Measurements from ENCODE around the gene PAPPA.

Gene PAPPA

DNA sequence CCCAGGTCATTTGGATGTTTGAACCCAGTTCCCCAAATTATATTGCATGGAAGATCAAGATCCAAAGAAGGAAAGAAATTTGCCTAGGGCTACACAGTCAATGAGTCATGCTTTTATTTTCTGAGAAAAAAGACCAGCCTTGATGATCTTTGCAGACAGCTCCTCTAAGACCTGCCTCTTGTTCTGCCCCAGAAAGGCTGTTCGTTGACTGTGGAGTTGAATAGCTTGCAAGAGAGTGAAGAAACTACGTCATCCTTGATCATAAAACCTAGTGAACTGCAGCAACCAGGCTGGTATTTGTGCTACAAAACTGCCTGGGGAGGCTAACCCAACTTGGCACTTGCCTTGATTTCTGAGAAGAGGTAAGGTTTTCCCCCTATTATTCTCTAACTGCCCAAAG, 263.9 kb downstream of the PAPPA start:
- no peak for DNase-seq (ENCODE audit: low read depth, low spot score)
- H3K36me3 ChIP-seq (ENCODE audit: insufficient read depth, low read length), result no peaks in the 10 kb centered on the region
- no peak overlapping the region for H3K27ac ChIP-seq
- no peak overlapping the region for H3K9ac ChIP-seq (ENCODE audit: insufficient read length)
- TF ChIP-seq EZH2 (IDR thresholded peaks at IDR 0.05), result no peak
- TF ChIP-seq FOXP2 (optimal IDR thresholded peaks at IDR 0.05; ENCODE audit: control extremely low read depth, extremely low read length, insufficient read depth), result no peak
- no peak for TF ChIP-seq POLR2AphosphoS5 (IDR thresholded peaks at IDR 0.05; ENCODE audit: borderline replicate concordance, low read depth, low read length)
- no peak overlapping the region for H3K4me3 ChIP-seq
- no peaks in the 10 kb centered on the region for H3K9me3 ChIP-seq (ENCODE audit: low read depth, low read length)

DNA sequence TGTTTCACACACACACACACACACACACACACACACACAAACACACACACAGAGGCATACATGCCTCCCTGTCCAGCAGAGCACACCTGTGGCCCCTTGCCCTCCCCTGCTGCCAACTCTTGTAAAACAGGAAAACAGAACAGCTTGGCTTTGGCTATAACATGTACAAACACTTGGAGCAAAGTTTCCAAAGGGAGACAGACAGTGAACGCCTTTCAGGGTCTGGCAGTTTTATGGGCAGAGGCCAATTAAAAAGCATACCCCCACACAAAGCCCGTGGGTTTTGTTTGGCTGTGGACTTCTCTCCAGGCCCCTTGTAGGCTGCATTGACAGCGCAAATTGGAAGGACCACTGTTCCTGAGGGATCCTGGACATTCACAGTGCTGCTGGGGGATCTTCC, 265.6 kb downstream of the PAPPA start:
- no peak for TF ChIP-seq FOXP2 (optimal IDR thresholded peaks at IDR 0.05; ENCODE audit: control extremely low read depth, extremely low read length, insufficient read depth)
- TF ChIP-seq POLR2AphosphoS5 (IDR thresholded peaks at IDR 0.05; ENCODE audit: borderline replicate concordance, low read depth, low read length), result no peak

DNA sequence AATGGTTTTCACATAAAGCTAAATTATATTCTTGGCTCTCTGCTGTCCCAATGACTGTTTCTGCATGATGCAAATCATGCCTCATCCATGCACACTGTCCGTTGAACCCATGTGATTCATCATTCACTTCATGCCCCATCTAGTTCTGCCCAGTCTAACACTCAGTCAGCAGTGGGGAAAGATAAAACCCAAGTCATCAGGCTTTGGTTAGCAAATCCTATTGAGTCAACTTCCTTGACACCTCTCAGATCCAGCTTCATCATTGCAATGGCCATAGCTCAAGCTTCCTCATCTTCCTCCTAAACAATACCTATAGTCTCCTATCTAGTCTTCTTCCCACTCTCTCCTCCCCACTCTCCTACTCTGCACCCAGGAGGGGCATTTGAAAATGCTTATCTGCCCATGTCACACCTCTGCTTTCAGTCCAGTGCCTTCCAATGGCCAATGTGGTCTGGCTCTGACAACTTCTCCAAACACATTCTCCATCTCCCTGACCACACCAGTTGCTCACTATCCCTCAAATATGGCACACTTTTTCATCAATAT, 267.5 kb downstream of the PAPPA start:
- no peak for DNase-seq (ENCODE audit: low read depth, low spot score)
- TF ChIP-seq EZH2 (IDR thresholded peaks at IDR 0.05) (no peak), POLR2AphosphoS5 (IDR thresholded peaks at IDR 0.05; ENCODE audit: borderline replicate concordance, low read depth, low read length) (no peak), FOXP2 (optimal IDR thresholded peaks at IDR 0.05; ENCODE audit: control extremely low read depth, extremely low read length, insufficient read depth) (no peak)
- Histone ChIP-seq H3K9me3 (ENCODE audit: low read depth, low read length) (no peaks in the 10 kb centered on the region), H3K4me3 (no peak overlapping the region), H3K36me3 (ENCODE audit: insufficient read depth, low read length) (no peaks in the 10 kb centered on the region), H3K9ac (ENCODE audit: insufficient read length) (no peak overlapping the region), H3K27ac (no peak overlapping the region)

More for the DNA sequence above, 265.6 kb downstream of the PAPPA start:
- Histone ChIP-seq H3K9me3 (ENCODE audit: low read depth, low read length) (no peaks in the 10 kb centered on the region), H3K4me3 (no peak overlapping the region), H3K36me3 (ENCODE audit: insufficient read depth, low read length) (no peaks in the 10 kb centered on the region), H3K9ac (ENCODE audit: insufficient read length) (no peak overlapping the region), H3K27ac (no peak overlapping the region)
- no peak for DNase-seq (ENCODE audit: low read depth, low spot score)

DNA sequence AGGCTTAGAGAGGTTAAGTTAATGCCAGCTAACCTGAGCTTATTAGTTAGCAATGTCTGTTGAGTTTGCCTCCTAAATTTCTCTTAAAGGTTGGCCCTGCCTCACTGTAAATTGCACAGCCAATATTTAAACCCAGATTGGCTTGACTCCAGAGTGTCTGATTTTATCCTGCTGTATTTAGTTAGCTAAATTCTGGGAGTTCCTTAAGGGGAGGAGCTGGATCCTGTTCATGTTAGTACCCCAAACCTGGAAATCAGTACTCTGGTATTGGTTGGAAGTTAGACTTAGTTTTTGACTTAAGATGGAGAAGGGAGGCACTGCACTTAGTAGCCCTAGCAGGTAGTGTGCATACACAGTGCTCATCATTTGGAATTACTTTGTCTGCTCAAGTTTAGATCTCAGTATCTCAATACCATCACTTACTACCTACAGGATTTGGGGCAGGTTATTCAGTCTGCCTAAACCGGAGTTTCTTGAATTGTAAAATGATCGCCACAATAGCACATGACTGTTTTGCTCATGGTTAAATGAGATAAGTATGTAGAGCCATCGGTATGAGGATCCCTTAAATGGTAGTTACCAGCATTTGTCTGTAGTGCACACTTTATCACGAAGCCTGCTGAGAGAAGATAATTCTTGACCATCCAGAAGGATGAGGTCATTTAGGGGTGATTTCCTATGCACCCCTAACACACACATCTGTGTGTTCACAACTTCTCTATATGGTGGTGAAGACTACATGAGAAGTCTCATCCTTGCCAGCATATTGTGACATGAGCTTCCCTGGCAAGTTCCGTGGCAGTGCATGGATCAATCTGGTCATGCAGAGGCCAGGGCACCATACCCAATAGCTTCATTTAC, 268.8 kb downstream of the PAPPA start:
- no peak overlapping the region for H3K9ac ChIP-seq (ENCODE audit: insufficient read length)
- no peak for DNase-seq (ENCODE audit: low read depth, low spot score)
- no peaks in the 10 kb centered on the region for H3K36me3 ChIP-seq (ENCODE audit: insufficient read depth, low read length)
- no peak overlapping the region for H3K4me3 ChIP-seq
- H3K9me3 ChIP-seq (ENCODE audit: low read depth, low read length), result no peaks in the 10 kb centered on the region
- H3K27ac ChIP-seq, result no peak overlapping the region
- no peak for TF ChIP-seq EZH2 (IDR thresholded peaks at IDR 0.05)
- no peak for TF ChIP-seq FOXP2 (optimal IDR thresholded peaks at IDR 0.05; ENCODE audit: control extremely low read depth, extremely low read length, insufficient read depth)
- TF ChIP-seq POLR2AphosphoS5 (IDR thresholded peaks at IDR 0.05; ENCODE audit: borderline replicate concordance, low read depth, low read length), result no peak

DNA sequence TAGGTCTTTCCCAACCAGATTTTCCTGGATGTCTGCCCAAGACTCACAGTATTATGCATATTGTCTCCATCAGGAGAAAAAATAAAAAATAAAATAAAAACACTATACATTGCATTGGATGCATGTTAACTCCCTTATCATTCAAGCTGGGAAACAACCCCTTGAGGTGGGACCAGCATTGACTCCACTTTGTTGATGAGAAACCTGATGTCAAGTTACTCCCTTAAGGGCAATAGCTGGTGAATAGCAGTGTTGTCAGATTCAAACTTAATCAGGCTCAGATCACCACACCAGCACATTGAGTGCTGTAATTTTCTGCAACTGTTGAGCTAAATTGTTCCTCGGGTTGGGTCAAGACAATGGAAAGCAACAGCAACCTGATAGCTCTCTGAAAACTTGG, 269.6 kb downstream of the PAPPA start:
- H3K9me3 ChIP-seq (ENCODE audit: low read depth, low read length), result no peaks in the 10 kb centered on the region
- no peak overlapping the region for H3K9ac ChIP-seq (ENCODE audit: insufficient read length)
- no peak overlapping the region for H3K27ac ChIP-seq
- no peak for DNase-seq (ENCODE audit: low read depth, low spot score)
- no peak for TF ChIP-seq FOXP2 (optimal IDR thresholded peaks at IDR 0.05; ENCODE audit: control extremely low read depth, extremely low read length, insufficient read depth)
- TF ChIP-seq EZH2 (IDR thresholded peaks at IDR 0.05), result no peak
- TF ChIP-seq POLR2AphosphoS5 (IDR thresholded peaks at IDR 0.05; ENCODE audit: borderline replicate concordance, low read depth, low read length), result no peak
- H3K4me3 ChIP-seq, result no peak overlapping the region
- no peaks in the 10 kb centered on the region for H3K36me3 ChIP-seq (ENCODE audit: insufficient read depth, low read length)

DNA sequence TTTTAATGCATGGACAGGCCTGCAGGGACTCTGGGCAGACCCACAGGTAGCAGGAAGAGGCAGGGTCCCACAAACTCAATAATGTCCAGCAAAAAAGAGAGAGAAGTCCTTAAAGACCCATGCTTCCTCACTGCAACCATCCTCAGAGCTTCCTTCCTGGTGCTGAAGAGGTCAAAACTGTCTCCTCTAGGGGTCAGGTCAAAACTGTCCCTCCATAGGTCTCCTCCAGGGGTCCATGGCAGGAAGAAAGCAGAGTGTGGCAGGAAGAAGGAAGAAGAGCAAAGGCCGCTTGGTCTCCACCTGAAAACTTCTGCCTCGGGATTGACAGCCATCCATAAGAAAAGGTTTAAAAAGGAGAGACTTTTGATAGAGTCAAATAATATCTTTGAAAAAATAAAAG, 271.7 kb downstream of the PAPPA start:
- Histone ChIP-seq H3K36me3 (ENCODE audit: insufficient read depth, low read length) (no peaks in the 10 kb centered on the region), H3K9me3 (ENCODE audit: low read depth, low read length) (no peaks in the 10 kb centered on the region), H3K9ac (ENCODE audit: insufficient read length) (no peak overlapping the region), H3K27ac (no peak overlapping the region), H3K4me3 (no peak overlapping the region)
- DNase-seq (ENCODE audit: low read depth, low spot score), result no peak
- TF ChIP-seq EZH2 (IDR thresholded peaks at IDR 0.05) (no peak), POLR2AphosphoS5 (IDR thresholded peaks at IDR 0.05; ENCODE audit: borderline replicate concordance, low read depth, low read length) (no peak), FOXP2 (optimal IDR thresholded peaks at IDR 0.05; ENCODE audit: control extremely low read depth, extremely low read length, insufficient read depth) (no peak)

DNA sequence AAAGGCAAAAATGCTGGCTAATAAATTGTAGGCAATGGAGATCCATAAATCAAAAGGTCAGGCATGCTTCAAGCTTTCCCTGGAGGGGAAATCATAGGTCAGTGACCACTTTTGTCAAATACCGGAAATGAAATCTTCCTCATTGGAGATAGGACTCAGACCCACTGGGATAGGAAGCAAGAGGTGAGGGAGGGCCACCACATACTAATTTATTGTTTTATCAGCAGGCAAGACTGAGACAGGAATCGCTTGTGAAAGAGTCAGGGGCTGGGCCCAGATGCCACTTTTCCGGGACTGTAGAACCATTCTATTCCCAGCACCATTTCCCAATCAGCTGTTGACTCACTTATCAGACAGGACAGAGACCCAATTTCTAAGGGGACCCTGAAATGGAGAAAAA, 277.3 kb downstream of the PAPPA start:
- no peaks in the 10 kb centered on the region for H3K36me3 ChIP-seq (ENCODE audit: insufficient read depth, low read length)
- no peak for TF ChIP-seq FOXP2 (optimal IDR thresholded peaks at IDR 0.05; ENCODE audit: control extremely low read depth, extremely low read length, insufficient read depth)
- TF ChIP-seq POLR2AphosphoS5 (IDR thresholded peaks at IDR 0.05; ENCODE audit: borderline replicate concordance, low read depth, low read length), result no peak
- TF ChIP-seq EZH2 (IDR thresholded peaks at IDR 0.05), result no peak
- H3K9ac ChIP-seq (ENCODE audit: insufficient read length), result no peak overlapping the region
- no peak overlapping the region for H3K27ac ChIP-seq
- no peak overlapping the region for H3K4me3 ChIP-seq
- no peak for DNase-seq (ENCODE audit: low read depth, low spot score)
- no peaks in the 10 kb centered on the region for H3K9me3 ChIP-seq (ENCODE audit: low read depth, low read length)

DNA sequence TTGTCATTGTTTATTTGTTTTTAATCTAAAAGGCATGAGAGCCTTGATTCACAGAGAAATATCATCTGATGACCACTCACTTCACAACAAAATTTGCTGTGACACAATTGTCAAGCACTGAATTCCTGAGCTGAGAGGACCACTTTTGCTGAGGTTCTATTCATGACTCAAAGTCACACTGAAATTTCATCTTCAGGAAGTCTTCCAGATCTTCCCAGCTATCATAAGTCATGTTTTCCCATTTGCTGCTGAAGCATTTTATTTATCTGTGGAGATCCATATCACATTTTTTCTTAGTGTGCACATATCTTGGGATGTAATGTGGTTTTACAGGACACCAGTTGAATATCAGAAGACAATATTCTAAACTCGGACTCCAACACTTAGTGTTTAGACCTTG, 278.5 kb downstream of the PAPPA start:
- Histone ChIP-seq H3K27ac (no peak overlapping the region), H3K9ac (ENCODE audit: insufficient read length) (no peak overlapping the region), H3K4me3 (no peak overlapping the region), H3K9me3 (ENCODE audit: low read depth, low read length) (no peaks in the 10 kb centered on the region), H3K36me3 (ENCODE audit: insufficient read depth, low read length) (no peaks in the 10 kb centered on the region)
- TF ChIP-seq POLR2AphosphoS5 (IDR thresholded peaks at IDR 0.05; ENCODE audit: borderline replicate concordance, low read depth, low read length) (no peak), FOXP2 (optimal IDR thresholded peaks at IDR 0.05; ENCODE audit: control extremely low read depth, extremely low read length, insufficient read depth) (no peak), EZH2 (IDR thresholded peaks at IDR 0.05) (no peak)
- no peak for DNase-seq (ENCODE audit: low read depth, low spot score)
